T-helper 1 cell treated with Interleukin-12 subunit alpha and Interleukin-12 subunit beta and Interleukin-4 antibody, amounts not matched to agents 30 μg/mL and 1 μg/mL, for 36 hours (primary cell): ENCODE data around the gene FAM151A.

Experiments used
- H3K27ac Mint-ChIP-seq: one replicate; pipeline ENCODE4 v1.8.0; 2021; ENCODE audit warnings: mild to moderate bottlenecking, mixed read lengths
- H3K27me3 Mint-ChIP-seq: one replicate; pipeline ENCODE4 v1.8.0; 2021; ENCODE audit warnings: low read depth, mixed read lengths
- H3K36me3 Mint-ChIP-seq: one replicate; pipeline ENCODE4 v1.8.0; 2021; ENCODE audit warnings: low read depth, mixed read lengths
- H3K4me1 Mint-ChIP-seq: one replicate; pipeline ENCODE4 v1.8.0; 2021; ENCODE audit warnings: low read depth, mixed read lengths
- H3K4me3 Mint-ChIP-seq: one replicate; pipeline ENCODE4 v1.8.0; 2021; ENCODE audit warnings: mild to moderate bottlenecking, moderate library complexity, mixed read lengths
- H3K9me3 Mint-ChIP-seq: one replicate; pipeline ENCODE4 v1.8.0; 2021; ENCODE audit warnings: mixed read lengths

FAM151A gene

DNA sequence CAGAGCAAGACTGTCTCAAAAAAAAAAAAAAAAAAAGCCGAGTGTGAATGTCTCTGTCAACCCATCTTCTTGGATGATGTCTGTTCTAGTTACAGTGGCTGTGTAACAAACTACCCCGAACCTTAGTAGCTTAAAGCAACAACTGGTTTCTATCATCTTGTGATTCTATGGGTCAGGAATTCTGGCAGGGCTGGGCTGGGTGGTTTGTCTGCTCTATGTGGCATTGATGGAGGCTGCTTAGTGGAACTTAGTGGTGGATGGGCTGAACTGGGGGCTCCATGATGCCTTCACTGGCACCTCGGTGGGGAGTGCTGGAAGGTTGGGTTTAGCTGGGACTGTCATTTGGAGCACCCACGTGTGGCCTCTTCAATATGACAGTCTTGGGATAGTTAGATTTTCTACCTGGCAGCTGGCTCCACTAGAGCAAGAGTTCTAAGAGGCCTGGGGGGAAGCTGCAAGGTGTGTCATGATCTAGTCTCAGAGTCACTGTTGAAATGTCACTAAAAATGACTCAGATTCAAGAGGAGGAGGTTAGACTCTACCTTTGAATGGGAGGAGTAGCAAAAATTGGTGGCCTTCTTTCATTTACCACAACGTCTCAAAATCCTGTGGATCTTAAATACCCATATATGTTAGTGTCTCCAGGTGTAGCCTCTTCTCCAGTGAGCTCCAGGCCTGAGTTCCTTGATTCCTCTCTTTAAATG is 56.7 kb downstream of the FAM151A start:
- Mint-ChIP-seq H3K27me3 (peaks cover 5% of the 10 kb centered on the region), H3K4me3 (no peak overlapping the region), H3K27ac (no peak overlapping the region), H3K36me3 (no peaks in the 10 kb centered on the region), H3K4me1 (peaks cover 2% of the 10 kb centered on the region), H3K9me3 (no peaks in the 10 kb centered on the region)

DNA sequence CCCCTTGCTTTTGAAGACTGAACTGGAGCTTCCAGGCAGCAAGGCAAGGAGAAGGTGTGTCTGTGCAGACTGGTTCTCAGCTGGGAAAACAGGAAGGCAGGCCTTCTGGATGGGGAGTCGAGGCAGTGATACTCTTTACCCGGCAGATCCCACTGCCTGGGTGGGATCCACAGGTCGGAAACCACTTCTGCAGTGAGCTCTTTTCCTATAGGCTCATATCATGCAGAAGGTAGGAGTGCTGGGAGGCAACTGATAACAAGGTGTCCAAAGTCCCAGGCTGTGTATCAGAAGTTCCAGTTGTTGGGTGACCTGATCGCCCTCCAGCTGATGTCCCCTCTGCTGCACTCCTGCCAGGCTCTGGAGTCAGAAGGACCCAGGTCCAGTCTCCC is 58.2 kb downstream of the FAM151A start:
- Mint-ChIP-seq H3K4me3 (no peak overlapping the region), H3K9me3 (no peaks in the 10 kb centered on the region), H3K27ac (no peak overlapping the region), H3K4me1 (no peaks in the 10 kb centered on the region), H3K27me3 (peaks cover 5% of the 10 kb centered on the region), H3K36me3 (no peaks in the 10 kb centered on the region)

GRCh38 chr1:54564312-54565112 is 58.8 kb downstream of the FAM151A start:
- no peak overlapping the region for H3K27ac Mint-ChIP-seq
- no peaks in the 10 kb centered on the region for H3K9me3 Mint-ChIP-seq
- no peaks in the 10 kb centered on the region for H3K36me3 Mint-ChIP-seq
- H3K27me3 Mint-ChIP-seq, result peaks cover 5% of the 10 kb centered on the region
- H3K4me1 Mint-ChIP-seq, result no peaks in the 10 kb centered on the region
- no peak overlapping the region for H3K4me3 Mint-ChIP-seq

GRCh38 chr1:54559771-54560231 is 63.5 kb downstream of the FAM151A start:
- Mint-ChIP-seq H3K27me3 (peaks cover 4% of the 10 kb centered on the region), H3K4me3 (no peak overlapping the region)

More at GRCh38 chr1:54559771-54560231, 63.5 kb downstream of the FAM151A start:
- H3K36me3 Mint-ChIP-seq, result no peaks in the 10 kb centered on the region
- H3K27ac Mint-ChIP-seq, result no peak overlapping the region
- peaks cover 5% of the 10 kb centered on the region for H3K9me3 Mint-ChIP-seq
- H3K4me1 Mint-ChIP-seq, result no peaks in the 10 kb centered on the region
